ENCODE results near the gene RAB43. TPM values are rescaled to one million over a fixed set of nuclear protein-coding genes. Genes with fewer than 3 reads are reported as not detected.

Gene RAB43
- total RNA-seq, 2 experiments from 2014 or later = 62.5 to 72.6 TPM

GRCh38 chr3:129132097-129132866, 10.7 kb upstream of the RAB43 start:
- Mint-ChIP-seq H3K27me3 (no peaks in the 10 kb centered on the region), H3K4me1 (peaks cover 6% of the 10 kb centered on the region), H3K9me3 (no peaks in the 10 kb centered on the region), H3K27ac (peak overlapping the region; percentile 63), H3K4me3 (no peak overlapping the region), H3K36me3 (peaks cover 21% of the 10 kb centered on the region)
- ATAC-seq (ENCODE audit: low read depth) = peak; percentile 44
- DNase-seq = no peak
- POLR2A ChIA-PET = interaction anchor here (0.6 to 4.5 kb wide), 3 partner anchors 11 to 117 kb away, joined by 4 to 36 read pairs (median 4); partner anchors contain the start of genes COPG1 and RAB43

DNA sequence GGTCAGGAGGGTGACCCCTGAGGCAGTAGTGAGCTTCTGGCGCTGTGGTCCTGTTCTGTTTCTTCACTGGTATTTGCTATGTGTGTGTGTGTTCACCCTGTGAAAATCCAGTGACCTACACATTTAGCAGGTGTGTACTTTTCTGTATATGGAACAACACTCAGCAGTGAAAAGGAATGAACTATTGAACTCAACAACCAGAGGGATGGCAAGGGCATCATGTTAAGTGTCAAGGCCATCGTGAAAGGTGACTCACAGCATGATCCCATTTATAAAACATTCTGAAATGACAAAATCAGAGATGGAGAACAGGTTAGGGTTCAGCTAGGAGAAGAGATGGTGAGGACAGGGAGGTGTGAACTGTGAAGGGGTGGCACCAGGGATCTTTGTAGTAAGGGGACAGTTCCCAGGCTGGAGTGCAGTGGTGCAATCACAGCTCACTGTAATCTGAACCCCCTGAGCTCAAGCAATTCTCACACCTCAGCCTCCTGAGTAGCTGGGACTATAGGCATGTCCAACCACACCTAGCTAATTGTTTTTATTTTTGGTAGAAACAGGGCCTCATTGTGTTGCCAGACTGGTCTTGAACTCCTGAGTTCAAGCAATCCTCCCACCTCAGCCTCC, 10.0 kb upstream of the RAB43 start:
- Mint-ChIP-seq H3K36me3 (peaks cover 21% of the 10 kb centered on the region), H3K4me3 (no peak overlapping the region), H3K9me3 (no peaks in the 10 kb centered on the region), H3K4me1 (peaks cover 6% of the 10 kb centered on the region), H3K27me3 (no peaks in the 10 kb centered on the region), H3K27ac (no peak overlapping the region)
- POLR2A ChIA-PET = interaction anchor here (0.6 to 4.5 kb wide), 3 partner anchors 10 to 118 kb away, joined by 4 to 36 read pairs (median 4); partner anchors contain the start of genes COPG1 and RAB43
- DNase-seq (no peak), ATAC-seq (ENCODE audit: low read depth) (no peak)

DNA sequence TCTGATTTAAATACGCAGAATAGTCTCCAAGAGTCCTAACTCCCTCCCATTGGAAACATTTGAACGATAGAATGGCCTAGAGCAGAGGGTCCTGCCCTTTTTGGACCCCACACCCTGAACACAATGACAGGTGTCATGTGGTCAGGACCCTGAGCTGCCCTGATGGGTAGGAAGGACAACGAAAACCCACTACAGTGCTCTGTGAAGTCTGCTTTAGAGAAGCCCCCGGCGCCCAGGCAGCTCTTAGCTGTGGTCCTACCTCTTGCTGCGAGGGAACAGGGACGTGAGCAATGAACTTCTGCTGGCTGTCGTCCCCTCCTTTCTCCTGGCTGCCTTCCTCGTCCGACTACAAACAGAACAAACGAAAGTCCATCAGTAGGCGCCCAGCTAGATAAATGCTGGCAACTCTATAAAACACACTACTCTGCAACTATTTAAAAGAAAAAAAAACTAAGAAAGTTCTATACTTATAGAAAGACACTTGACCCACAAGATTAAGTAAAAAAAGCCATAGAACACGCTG, 8.7 kb upstream of the RAB43 start:
- ATAC-seq (ENCODE audit: low read depth) (no peak), DNase-seq (no peak)
- Mint-ChIP-seq H3K27me3 (no peaks in the 10 kb centered on the region), H3K4me3 (no peak overlapping the region), H3K36me3 (peaks cover 24% of the 10 kb centered on the region), H3K4me1 (peaks cover 6% of the 10 kb centered on the region), H3K27ac (no peak overlapping the region), H3K9me3 (no peaks in the 10 kb centered on the region)
- POLR2A ChIA-PET = interaction anchor here (4.5 kb wide), 1 partner anchor 9 kb away, joined by 36 read pairs; the partner anchor contains the start of gene RAB43

- Mint-ChIP-seq H3K27ac (no peak overlapping the region), H3K4me1 (peaks cover 6% of the 10 kb centered on the region), H3K9me3 (no peaks in the 10 kb centered on the region), H3K4me3 (no peak overlapping the region), H3K36me3 (peaks cover 15% of the 10 kb centered on the region), H3K27me3 (no peaks in the 10 kb centered on the region)
- ATAC-seq (ENCODE audit: low read depth) (no peak), DNase-seq (no peak)
- POLR2A ChIA-PET = no interaction called here
These were observed 7.0 kb upstream of the RAB43 start for GRCh38 chr3:129128357-129129155.

- POLR2A ChIA-PET = interaction anchor here (1.0 kb wide), 1 partner anchor 25 kb away, joined by 4 read pairs; no protein-coding TSS in a partner anchor
- no peaks in the 10 kb centered on the region for H3K27me3 Mint-ChIP-seq
- H3K9me3 Mint-ChIP-seq = no peaks in the 10 kb centered on the region
- ATAC-seq (ENCODE audit: low read depth) = no peak
- no peak for DNase-seq
- H3K36me3 Mint-ChIP-seq = peaks cover 13% of the 10 kb centered on the region
- H3K4me1 Mint-ChIP-seq = peaks cover 13% of the 10 kb centered on the region
- H3K4me3 Mint-ChIP-seq = no peak overlapping the region
- H3K27ac Mint-ChIP-seq = peak overlapping the region; percentile 9
These were observed 5.2 kb upstream of the RAB43 start for GRCh38 chr3:129126726-129127280.

DNA sequence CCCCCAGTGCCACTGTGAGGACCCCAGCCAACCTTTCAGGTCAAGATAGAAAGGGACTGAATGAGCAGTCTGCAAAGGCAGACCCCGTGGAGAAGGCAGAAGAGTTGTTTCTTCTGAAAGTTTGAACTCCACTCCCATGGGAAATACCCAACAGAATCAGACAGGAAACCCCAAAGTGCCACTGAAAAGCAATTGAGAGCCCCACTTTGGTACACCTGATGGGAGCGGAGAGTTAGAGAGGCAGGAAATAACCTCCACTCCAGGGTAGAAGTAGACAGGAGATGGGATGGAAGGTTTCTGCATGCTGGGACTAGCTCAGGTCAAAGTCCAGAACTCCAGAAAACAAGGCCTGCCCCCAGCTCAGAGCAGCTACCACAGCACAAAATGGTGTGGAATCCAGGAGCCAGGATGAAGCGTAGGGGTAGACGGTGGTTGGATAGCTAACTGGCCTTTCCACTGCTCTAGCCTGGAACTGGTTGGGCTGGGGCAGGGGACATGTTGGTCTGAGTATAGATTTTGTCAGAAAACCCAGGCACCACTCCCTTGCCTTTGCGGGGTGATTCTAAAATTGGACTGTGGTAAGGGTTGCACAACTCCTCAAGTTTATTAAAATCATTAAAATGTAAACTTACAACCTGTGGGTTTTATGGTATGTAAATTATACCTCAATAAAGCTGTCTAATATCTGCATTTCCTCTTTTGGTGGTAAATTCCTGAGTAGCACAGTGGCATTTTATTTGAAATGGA, 1.9 kb upstream of the RAB43 start:
- Mint-ChIP-seq H3K4me1 (peaks cover 15% of the 10 kb centered on the region), H3K4me3 (no peak overlapping the region), H3K9me3 (no peaks in the 10 kb centered on the region), H3K27ac (peak overlapping the region; percentile 60), H3K36me3 (peaks cover 19% of the 10 kb centered on the region), H3K27me3 (no peaks in the 10 kb centered on the region)
- POLR2A ChIA-PET = interaction anchor here (0.6 to 5.7 kb wide), 5 partner anchors 11 to 192 kb away, joined by 3 to 112 read pairs (median 3); a partner anchor contains a TSS
- no peak for ATAC-seq (ENCODE audit: low read depth)
- DNase-seq = no peak

DNA sequence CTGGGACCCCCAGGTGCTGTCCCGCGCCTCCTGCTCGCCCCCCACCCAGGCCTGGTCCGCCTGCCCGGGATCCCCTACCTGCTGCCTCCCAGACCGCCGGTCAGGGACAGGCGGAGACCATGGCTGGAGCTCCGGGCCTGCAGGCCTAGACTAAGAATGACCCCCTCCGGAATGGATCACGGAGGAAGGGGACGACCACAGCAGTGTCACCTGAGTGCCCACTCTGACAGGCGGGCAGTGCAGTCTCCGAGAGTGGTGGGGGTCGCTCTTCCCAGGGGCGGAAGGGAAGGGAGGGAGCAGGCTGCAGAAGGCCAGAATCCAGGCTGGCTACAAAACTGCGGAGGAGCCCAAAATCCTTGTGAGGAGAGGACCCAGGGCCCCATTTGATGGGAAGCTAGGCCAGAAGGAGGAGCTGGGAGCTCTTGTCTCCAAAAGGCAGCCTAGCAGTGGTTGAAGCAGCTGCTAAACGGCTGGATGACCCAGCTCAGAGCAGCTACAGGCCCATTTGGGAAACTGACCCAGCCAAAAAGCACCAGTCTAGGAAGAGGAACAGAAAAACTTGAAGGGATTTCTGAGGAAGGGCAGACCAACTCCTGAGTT, 908 bp upstream of the RAB43 start:
- Mint-ChIP-seq H3K36me3 (peaks cover 28% of the 10 kb centered on the region), H3K4me1 (peaks cover 24% of the 10 kb centered on the region), H3K27ac (peak overlapping the region; percentile 94), H3K27me3 (no peaks in the 10 kb centered on the region), H3K4me3 (peak overlapping the region; percentile 88), H3K9me3 (no peaks in the 10 kb centered on the region)
- DNase-seq = no peak
- ATAC-seq (ENCODE audit: low read depth) = no peak
- POLR2A ChIA-PET = interaction anchor here (0.6 to 5.7 kb wide), 17 partner anchors 9 to 442 kb away, joined by 3 to 112 read pairs (median 13); partner anchors contain the start of genes CFAP92, CNBP, COPG1 and IFT122

DNA sequence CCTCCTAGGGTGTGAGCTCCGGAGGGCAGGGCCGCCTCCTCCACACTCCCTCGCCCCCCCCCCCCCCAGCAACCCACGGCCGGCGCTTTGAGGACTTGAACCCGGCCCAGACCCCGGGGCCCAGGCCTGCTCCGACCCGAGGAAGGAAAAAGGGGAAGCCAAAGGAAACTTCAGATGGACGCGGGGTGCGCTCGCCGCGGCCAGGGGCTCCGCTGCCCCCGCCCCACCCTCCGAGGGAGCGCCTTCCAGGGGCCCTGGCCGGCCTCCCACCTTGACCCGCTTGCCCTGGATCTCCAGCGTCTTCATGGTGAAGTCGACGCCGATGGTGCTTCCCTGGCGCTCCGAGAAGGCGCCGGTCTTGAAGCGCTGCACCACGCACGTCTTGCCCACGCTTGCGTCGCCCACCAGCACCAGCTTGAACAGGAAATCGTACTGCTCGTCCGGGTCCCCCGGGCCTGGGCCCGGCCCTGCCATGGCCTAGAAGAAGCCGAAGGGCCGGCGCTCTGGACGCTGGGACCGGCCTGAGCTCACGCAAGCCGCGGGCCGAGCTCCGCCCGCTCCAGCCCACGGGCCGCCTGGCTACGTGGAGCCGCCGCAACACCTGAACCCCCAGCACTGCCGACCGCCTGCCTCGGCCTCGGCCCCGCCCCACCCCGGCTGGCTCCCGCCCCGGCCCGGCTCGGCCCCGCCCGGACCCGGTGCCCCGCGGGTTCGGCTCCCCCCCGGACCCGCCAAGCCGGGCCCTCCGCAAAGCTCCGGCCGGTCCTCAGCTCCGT, 400 bp downstream of the RAB43 start:
- Mint-ChIP-seq H3K27ac (peak overlapping the region; percentile 98), H3K9me3 (no peaks in the 10 kb centered on the region), H3K4me1 (peaks cover 35% of the 10 kb centered on the region)

DNA sequence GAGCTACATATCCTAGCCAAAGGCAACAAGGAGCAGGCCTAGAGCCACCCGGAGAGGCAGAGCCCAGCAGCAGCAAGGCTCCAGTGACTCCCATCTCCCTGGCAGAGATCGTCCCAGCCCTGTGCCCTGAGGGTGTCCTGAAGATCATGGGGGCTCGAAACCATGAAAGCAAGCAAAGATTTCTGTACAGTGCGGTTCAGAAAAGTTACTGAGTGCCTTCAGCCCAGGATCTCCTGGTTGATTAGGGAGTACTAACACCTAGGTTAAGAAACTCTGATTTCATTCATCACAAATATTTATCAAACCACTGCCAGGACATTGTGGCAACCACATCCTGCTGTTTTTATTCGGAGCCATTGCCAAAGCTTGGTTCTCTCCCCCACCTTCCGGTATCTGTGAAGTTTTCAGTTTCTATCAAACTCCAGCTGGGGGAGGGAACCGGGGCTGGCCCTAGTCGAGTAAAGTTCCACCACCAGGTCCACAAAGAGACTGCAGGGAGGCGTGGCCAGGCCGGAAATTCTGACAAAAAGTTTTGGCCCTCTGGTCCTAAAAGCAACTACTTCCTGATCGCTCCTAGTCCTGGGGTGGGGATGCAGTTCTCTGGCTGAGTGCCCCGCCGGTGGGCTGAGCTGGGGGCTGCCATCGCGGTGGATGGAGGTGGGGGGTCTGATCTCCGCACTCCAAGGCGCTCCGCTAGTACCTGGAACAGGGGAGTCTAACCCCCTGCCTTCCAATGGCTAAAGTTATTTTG, 1.2 kb downstream of the RAB43 start:
- H3K4me3 Mint-ChIP-seq = peak overlapping the region; percentile 93
- no peaks in the 10 kb centered on the region for H3K9me3 Mint-ChIP-seq
- peak overlapping the region; percentile 98 for H3K27ac Mint-ChIP-seq
- peak; percentile 63 for ATAC-seq (ENCODE audit: low read depth)
- peak; percentile 88 for DNase-seq
- peaks cover 40% of the 10 kb centered on the region for H3K4me1 Mint-ChIP-seq
- POLR2A ChIA-PET = interaction anchor here (0.6 to 5.7 kb wide), 35 partner anchors 11 to 995 kb away, joined by 3 to 112 read pairs (median 6); partner anchors contain the start of genes ACAD9, CFAP92, CNBP and COPG1
- H3K36me3 Mint-ChIP-seq = peaks cover 34% of the 10 kb centered on the region
- no peaks in the 10 kb centered on the region for H3K27me3 Mint-ChIP-seq

More for the DNA sequence above, 400 bp downstream of the RAB43 start:
- POLR2A ChIA-PET = interaction anchor here (0.5 to 5.7 kb wide), 37 partner anchors 10 to 996 kb away, joined by 3 to 112 read pairs (median 5); partner anchors contain the start of genes CFAP92, CNBP, COPG1 and HMCES
- Mint-ChIP-seq H3K4me3 (peak overlapping the region; percentile 93), H3K27me3 (no peaks in the 10 kb centered on the region), H3K36me3 (peaks cover 35% of the 10 kb centered on the region)
- no peak for DNase-seq
- ATAC-seq (ENCODE audit: low read depth) = peak; percentile 24

- peak overlapping the region; percentile 93 for H3K4me3 Mint-ChIP-seq
- H3K27ac Mint-ChIP-seq = peak overlapping the region; percentile 98
- POLR2A ChIA-PET = interaction anchor here (0.8 to 5.7 kb wide), 25 partner anchors 10 to 321 kb away, joined by 3 to 112 read pairs (median 11); partner anchors contain the start of genes ACAD9, CFAP92, CNBP and COPG1
- peaks cover 46% of the 10 kb centered on the region for H3K4me1 Mint-ChIP-seq
- ATAC-seq (ENCODE audit: low read depth) (no peak), DNase-seq (peak; percentile 60)
- no peaks in the 10 kb centered on the region for H3K9me3 Mint-ChIP-seq
- H3K27me3 Mint-ChIP-seq = no peaks in the 10 kb centered on the region
- H3K36me3 Mint-ChIP-seq = peaks cover 37% of the 10 kb centered on the region
These were observed 2.1 kb downstream of the RAB43 start for GRCh38 chr3:129119365-129120100.
